Measurements from ENCODE around the gene OR10V1.
"Not testable (repeated sequence)": the region's sequence is repeated elsewhere in the genome, so short reads cannot be mapped to it uniquely, and the experiment has no call there.

OR10V1 gene

GRCh38 chr11:59710136-59710847 is 3.4 kb downstream of the OR10V1 start:
- TF ChIP-seq, protein P1, sequence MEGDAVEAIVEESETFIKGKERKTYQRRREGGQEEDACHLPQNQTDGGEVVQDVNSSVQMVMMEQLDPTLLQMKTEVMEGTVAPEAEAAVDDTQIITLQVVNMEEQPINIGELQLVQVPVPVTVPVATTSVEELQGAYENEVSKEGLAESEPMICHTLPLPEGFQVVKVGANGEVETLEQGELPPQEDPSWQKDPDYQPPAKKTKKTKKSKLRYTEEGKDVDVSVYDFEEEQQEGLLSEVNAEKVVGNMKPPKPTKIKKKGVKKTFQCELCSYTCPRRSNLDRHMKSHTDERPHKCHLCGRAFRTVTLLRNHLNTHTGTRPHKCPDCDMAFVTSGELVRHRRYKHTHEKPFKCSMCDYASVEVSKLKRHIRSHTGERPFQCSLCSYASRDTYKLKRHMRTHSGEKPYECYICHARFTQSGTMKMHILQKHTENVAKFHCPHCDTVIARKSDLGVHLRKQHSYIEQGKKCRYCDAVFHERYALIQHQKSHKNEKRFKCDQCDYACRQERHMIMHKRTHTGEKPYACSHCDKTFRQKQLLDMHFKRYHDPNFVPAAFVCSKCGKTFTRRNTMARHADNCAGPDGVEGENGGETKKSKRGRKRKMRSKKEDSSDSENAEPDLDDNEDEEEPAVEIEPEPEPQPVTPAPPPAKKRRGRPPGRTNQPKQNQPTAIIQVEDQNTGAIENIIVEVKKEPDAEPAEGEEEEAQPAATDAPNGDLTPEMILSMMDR (IDR thresholded peaks at IDR 0.05), result no peak
- no peaks in the 10 kb centered on the region for H3K9me3 ChIP-seq
- H3K27me3 ChIP-seq, result no peaks in the 10 kb centered on the region
- no peaks in the 10 kb centered on the region for H3K4me1 ChIP-seq (ENCODE audit: control insufficient read depth in 1 of 2, insufficient read depth in 1 of 2, low read depth in 1 of 2, low read length in 1 of 2)
- no peaks in the 10 kb centered on the region for H3K36me3 ChIP-seq
- no peak overlapping the region for H3K27ac ChIP-seq
- no peak overlapping the region for H3K4me3 ChIP-seq (ENCODE audit: low read depth in 1 of 2, low read length in 1 of 2)

DNA sequence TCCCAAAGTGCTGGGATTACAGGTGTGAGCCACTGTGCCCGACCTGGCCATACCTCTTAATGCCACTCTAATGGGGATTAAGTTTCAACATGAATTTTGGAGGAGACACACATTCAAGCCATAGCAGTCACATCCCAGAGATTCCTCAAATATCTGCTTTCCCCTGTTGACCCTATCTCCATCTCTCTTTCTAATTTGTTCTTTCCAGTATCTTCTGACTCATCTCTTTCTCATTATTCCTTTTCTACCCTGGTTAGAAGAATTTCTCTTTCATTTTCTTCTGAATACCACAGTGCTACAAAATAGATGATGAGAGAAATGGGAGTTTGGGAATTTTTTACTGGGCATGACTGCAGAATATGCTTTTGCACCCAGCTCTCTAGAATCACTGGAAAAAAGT is 5.1 kb downstream of the OR10V1 start:
- no peaks in the 10 kb centered on the region for H3K4me1 ChIP-seq (ENCODE audit: control insufficient read depth in 1 of 2, insufficient read depth in 1 of 2, low read depth in 1 of 2, low read length in 1 of 2)
- H3K27ac ChIP-seq, result no peak overlapping the region
- H3K9me3 ChIP-seq, result no peaks in the 10 kb centered on the region
- H3K36me3 ChIP-seq, result no peaks in the 10 kb centered on the region
- no peak overlapping the region for H3K4me3 ChIP-seq (ENCODE audit: low read depth in 1 of 2, low read length in 1 of 2)
- TF ChIP-seq, protein P1 (IDR thresholded peaks at IDR 0.05), result no peak
- no peaks in the 10 kb centered on the region for H3K27me3 ChIP-seq

GRCh38 chr11:59707371-59707770 is 6.3 kb downstream of the OR10V1 start:
- no peaks in the 10 kb centered on the region for H3K36me3 ChIP-seq
- no peaks in the 10 kb centered on the region for H3K9me3 ChIP-seq
- H3K4me3 ChIP-seq (ENCODE audit: low read depth in 1 of 2, low read length in 1 of 2), result no peak overlapping the region
- no peaks in the 10 kb centered on the region for H3K4me1 ChIP-seq (ENCODE audit: control insufficient read depth in 1 of 2, insufficient read depth in 1 of 2, low read depth in 1 of 2, low read length in 1 of 2)
- no peaks in the 10 kb centered on the region for H3K27me3 ChIP-seq
- H3K27ac ChIP-seq, result no peak overlapping the region
- TF ChIP-seq, protein P1 (IDR thresholded peaks at IDR 0.05), result no peak

- no peaks in the 10 kb centered on the region for H3K4me1 ChIP-seq (ENCODE audit: control insufficient read depth in 1 of 2, insufficient read depth in 1 of 2, low read depth in 1 of 2, low read length in 1 of 2)
- no peaks in the 10 kb centered on the region for H3K9me3 ChIP-seq
- no peaks in the 10 kb centered on the region for H3K27me3 ChIP-seq
- TF ChIP-seq, protein P1 (IDR thresholded peaks at IDR 0.05), result no peak
- H3K36me3 ChIP-seq, result no peaks in the 10 kb centered on the region
- H3K4me3 ChIP-seq (ENCODE audit: low read depth in 1 of 2, low read length in 1 of 2), result no peak overlapping the region
- no peak overlapping the region for H3K27ac ChIP-seq
Observed at GRCh38 chr11:59706518-59707285, 6.9 kb downstream of the OR10V1 start.

DNA sequence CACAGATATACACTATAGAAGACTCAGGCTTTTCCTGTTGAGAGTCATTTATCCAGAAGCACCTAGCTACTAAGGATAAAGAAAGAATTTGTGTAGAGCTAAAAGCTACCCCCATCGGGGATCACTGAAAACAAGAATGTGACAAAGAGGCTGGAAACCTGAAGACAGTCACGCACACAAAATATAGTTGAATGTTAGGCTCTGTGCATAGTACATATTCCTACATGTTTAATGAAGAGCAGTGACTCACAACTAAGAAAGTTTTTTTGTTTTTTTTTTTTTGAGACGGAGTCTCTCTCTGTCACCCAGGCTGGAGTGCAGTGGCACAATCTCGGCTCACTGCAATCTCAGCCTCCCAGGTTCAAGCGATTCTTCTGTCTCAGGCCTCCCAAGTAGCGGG is 8.4 kb downstream of the OR10V1 start:
- no peaks in the 10 kb centered on the region for H3K9me3 ChIP-seq
- no peak overlapping the region for H3K27ac ChIP-seq
- TF ChIP-seq, protein P1 (IDR thresholded peaks at IDR 0.05), result no peak
- H3K4me3 ChIP-seq (ENCODE audit: low read depth in 1 of 2, low read length in 1 of 2), result no peak overlapping the region
- no peaks in the 10 kb centered on the region for H3K4me1 ChIP-seq (ENCODE audit: control insufficient read depth in 1 of 2, insufficient read depth in 1 of 2, low read depth in 1 of 2, low read length in 1 of 2)
- H3K27me3 ChIP-seq, result no peaks in the 10 kb centered on the region
- H3K36me3 ChIP-seq, result no peaks in the 10 kb centered on the region

DNA sequence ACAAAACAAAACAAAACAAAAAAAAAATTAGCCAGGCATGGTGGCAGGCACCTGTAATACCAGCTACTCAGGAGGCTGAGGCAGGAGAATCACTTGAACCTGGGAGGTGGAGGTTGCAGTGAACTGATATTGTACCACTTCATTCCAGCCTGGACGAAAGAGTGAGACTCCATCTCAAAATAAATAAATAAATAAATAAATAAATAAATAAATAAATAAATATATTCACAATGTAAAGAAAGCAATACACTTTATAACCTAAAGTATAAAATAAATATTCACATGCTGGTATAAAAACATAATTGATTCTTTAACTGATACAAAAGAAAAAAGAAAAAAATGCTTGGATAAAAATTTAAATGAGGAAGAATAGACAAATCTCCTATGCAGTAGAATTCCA is 10.1 kb downstream of the OR10V1 start:
- H3K4me1 ChIP-seq (ENCODE audit: control insufficient read depth in 1 of 2, insufficient read depth in 1 of 2, low read depth in 1 of 2, low read length in 1 of 2); H3K9me3 ChIP-seq; H3K27me3 ChIP-seq: not testable (repeated sequence)

GRCh38 chr11:59700157-59700556 is 13.5 kb downstream of the OR10V1 start:
- H3K4me1 ChIP-seq (ENCODE audit: control insufficient read depth in 1 of 2, insufficient read depth in 1 of 2, low read depth in 1 of 2, low read length in 1 of 2), result peaks cover 19 to 24% of the 10 kb centered on the region in 2 experiments
- H3K4me3 ChIP-seq (ENCODE audit: low read depth in 1 of 2, low read length in 1 of 2); H3K27me3 ChIP-seq; H3K36me3 ChIP-seq; H3K27ac ChIP-seq; H3K9me3 ChIP-seq: not testable (repeated sequence)

More for the DNA sequence above, 10.1 kb downstream of the OR10V1 start:
- H3K36me3 ChIP-seq; H3K4me3 ChIP-seq (ENCODE audit: low read depth in 1 of 2, low read length in 1 of 2); H3K27ac ChIP-seq: not testable (repeated sequence)
